KG1 (cell line): ENCODE results near the gene FOXD4L5.
"Not testable (repeated sequence)": the region's sequence is repeated elsewhere in the genome, so short reads cannot be mapped to it uniquely, and the experiment has no call there.

Source experiments
- DNase-seq: peaks from one replicate; lab custom pipeline; 2025; lab: John Stamatoyannopoulos, UW

Gene FOXD4L5

GRCh38 chr9:65285109-65285508 lies at the start of gene FOXD4L5:
Gene FOXD4L5 (minus strand): TSS chr9:65285209. CDS start chr9:65284377, 832 bp downstream.
- not testable (repeated sequence) for DNase-seq

DNA sequence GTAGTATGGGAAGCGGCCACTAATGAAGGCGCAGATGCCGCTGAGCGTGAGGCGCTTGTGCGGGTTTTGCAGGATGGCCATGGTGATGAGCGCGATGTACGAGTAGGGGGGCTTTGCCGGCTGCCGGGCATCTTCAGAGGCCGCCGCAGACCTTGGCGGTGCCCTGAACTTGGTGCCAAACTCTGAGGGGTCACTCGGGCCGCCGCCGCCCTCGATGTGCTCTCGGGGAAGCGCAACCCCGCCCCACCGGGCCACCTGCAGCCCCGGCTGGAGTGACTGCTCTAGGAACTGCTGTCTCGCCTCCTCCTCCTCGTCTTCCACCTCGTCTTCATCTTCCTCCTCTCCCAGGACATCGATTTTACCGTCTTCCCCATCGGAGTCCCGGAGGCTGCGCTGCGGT lies 1.1 kb downstream of the FOXD4L5 start:
- not testable (repeated sequence) for DNase-seq

DNA sequence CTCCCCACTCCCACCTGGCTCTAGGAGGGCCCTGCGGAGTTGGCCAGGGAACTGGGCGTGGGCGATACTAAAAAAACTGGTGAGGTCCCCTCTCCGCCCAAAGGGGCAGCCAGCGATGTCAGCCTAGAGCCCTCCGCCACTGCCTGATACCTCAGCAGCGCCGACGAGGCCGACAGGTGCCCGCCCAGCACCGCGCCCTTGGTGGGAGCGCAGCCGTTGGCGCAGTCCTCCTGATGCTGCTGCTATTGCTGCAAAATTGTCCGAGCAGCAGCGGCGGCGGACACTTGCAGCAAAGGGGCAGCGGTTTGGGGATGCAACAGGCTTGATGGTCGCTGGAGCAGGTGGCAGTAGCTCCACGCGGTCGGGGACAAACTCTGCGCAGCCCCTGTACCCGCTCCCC lies 2.0 kb downstream of the FOXD4L5 start:
- not testable (repeated sequence) for DNase-seq
